Effector memory CD4-positive, alpha-beta T cell (primary cell): ENCODE measurements around the gene SLC39A11.

Experiments
- DNase-seq, 3 donors: peaks; one replicate each; pipeline ENCODE4 v3.0.0-alpha.2; 2020
- H3K27ac ChIP-seq: 2 replicates; pipeline ENCODE4 v1.7.0; 2013; ENCODE audit warnings: mild to moderate bottlenecking, low read length, moderate library complexity; ENCODE audit not compliant: insufficient read depth, poor library complexity, severe bottlenecking
- H3K27me3 ChIP-seq: replicated peaks from 2 replicates; pipeline ENCODE4 v1.7.0; 2013; ENCODE audit warnings: mild to moderate bottlenecking, low read length; ENCODE audit not compliant: insufficient read depth, control insufficient read depth, poor library complexity, severe bottlenecking
- H3K36me3 ChIP-seq: 2 replicates; pipeline ENCODE4 v1.7.0; 2013; ENCODE audit warnings: mild to moderate bottlenecking, low read length, moderate library complexity; ENCODE audit not compliant: control insufficient read depth, insufficient read depth
- H3K4me1 ChIP-seq: 2 replicates; pipeline ENCODE4 v1.7.0; 2013; ENCODE audit warnings: low read length, mild to moderate bottlenecking; ENCODE audit not compliant: control insufficient read depth, insufficient read depth, poor library complexity, severe bottlenecking
- H3K4me3 ChIP-seq: 2 replicates; pipeline ENCODE4 v1.7.0; 2013; ENCODE audit warnings: low read length, low read depth, mild to moderate bottlenecking; ENCODE audit not compliant: insufficient read depth, poor library complexity, severe bottlenecking
- H3K9me3 ChIP-seq: 2 replicates; pipeline ENCODE4 v1.7.0; 2013; ENCODE audit warnings: mild to moderate bottlenecking, low read length, moderate library complexity; ENCODE audit not compliant: control insufficient read depth

SLC39A11 gene

GRCh38 chr17:72723711-72724110 is 368.8 kb downstream of the SLC39A11 start:
- H3K4me3 ChIP-seq, result no peak overlapping the region
- peaks cover 26% of the 10 kb centered on the region for H3K4me1 ChIP-seq
- H3K27me3 ChIP-seq, result no peaks in the 10 kb centered on the region
- H3K36me3 ChIP-seq, result no peaks in the 10 kb centered on the region
- H3K27ac ChIP-seq, result no peak overlapping the region
- no peak for DNase-seq
- H3K9me3 ChIP-seq, result no peaks in the 10 kb centered on the region

DNA sequence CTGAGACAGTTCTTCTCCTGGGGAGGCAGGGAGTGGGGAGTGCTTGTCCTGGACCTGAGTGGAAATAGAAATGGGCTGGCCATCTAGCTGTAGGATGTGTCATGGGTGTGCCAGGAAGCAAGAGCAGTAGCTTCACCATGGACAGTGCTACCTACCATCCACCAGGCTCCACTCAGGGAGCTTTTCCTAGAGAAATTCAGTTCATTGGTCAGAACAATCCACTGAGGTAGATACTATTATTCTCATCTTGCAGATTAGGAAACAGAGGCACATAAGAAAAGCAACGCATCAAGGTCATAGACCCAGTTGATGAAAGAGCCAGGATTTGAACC is 372.0 kb downstream of the SLC39A11 start:
- DNase-seq, result no peak
- Histone ChIP-seq H3K27me3 (no peaks in the 10 kb centered on the region), H3K36me3 (no peaks in the 10 kb centered on the region), H3K9me3 (no peaks in the 10 kb centered on the region), H3K27ac (no peak overlapping the region), H3K4me3 (no peak overlapping the region), H3K4me1 (peaks cover 18% of the 10 kb centered on the region)

DNA sequence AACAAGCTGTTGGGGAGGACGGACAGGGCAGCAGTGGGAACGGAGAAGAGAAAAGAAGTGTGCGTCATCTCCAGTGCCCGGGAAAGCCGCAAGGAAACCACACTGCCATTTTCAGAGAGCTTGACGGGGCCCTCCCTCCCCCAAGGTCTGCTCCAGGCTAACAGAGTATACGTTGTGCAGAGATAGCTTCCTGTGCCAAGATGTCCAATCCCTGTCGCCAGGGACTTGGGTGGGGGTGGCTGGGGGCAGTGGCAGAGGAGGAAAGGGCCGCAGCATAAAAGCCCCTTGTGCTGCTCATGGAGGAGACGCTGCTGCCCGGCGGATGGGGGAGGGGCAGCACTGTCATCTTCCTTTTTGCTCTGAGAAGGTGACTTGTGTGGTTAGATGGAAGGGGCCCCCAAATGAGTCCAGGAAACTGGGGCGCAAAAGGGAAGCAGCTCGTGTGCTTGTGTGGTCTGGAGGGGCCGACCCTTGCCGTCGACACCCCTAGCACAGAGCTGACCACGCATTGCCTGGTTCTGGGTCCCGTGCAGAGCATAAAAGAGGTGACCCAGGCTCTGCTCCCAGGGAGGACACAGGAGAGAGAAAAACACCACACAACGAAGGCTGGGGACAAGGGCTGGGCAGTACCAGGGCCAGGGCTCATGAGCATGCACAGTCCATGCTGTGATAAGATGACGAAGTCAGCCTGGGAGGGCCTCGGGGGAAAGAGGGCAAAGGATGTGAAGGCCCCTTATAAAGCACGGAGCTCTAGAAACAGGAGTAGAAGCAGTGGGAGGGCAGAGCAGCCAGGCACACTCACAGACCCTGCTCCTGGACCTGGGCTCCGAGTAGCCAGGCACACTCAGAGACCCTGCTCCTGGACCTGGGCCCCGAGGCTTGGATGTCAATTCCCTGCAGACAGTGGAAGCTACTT is 372.7 kb downstream of the SLC39A11 start:
- Histone ChIP-seq H3K27me3 (no peaks in the 10 kb centered on the region), H3K27ac (no peak overlapping the region), H3K9me3 (no peaks in the 10 kb centered on the region), H3K36me3 (no peaks in the 10 kb centered on the region), H3K4me3 (peak overlapping the region; percentile 37), H3K4me1 (peaks cover 18% of the 10 kb centered on the region)
- peak in 1 of 3 donors; percentile 22 for DNase-seq

DNA sequence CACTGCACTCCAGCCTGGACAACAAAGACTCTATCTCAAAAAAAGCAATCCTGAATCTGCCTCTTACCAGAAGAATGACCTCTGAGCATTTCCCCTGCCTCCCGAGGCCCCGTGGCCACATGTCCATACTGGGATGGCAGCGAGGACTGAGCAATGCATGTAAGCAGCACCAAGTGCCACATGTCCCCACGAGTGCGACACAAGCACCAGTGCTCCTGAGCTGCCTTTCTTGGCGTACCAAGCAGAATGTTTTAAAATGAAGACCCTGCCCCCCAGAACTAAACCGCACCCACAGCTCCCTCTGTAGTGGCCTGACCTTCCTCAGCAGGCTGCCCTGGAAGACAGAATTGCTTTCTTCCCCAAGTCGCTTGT is 373.3 kb downstream of the SLC39A11 start:
- DNase-seq, result no peak
- H3K27me3 ChIP-seq, result no peaks in the 10 kb centered on the region
- H3K4me1 ChIP-seq, result peaks cover 18% of the 10 kb centered on the region
- no peaks in the 10 kb centered on the region for H3K9me3 ChIP-seq
- H3K27ac ChIP-seq, result no peak overlapping the region
- no peaks in the 10 kb centered on the region for H3K36me3 ChIP-seq
- H3K4me3 ChIP-seq, result peak overlapping the region; percentile 37

DNA sequence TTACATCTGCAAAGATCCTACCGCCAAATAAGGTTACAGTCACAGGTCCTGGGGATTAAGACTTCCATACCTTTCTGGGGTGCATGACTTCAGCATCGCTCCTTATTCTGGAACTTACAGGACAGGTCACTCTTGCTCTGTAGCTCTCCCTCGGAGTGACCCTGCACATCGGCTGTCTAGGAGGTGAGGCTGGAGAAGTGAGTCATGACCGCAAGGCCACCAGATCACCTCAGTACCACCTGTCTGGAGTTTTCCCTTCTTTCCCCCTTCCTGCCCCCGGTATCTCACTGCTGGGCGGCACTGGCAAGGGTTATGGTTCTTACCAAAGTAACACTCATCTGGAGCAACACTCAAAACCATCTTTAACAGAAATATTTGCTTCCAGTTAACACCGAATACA is 374.8 kb downstream of the SLC39A11 start:
- DNase-seq, result no peak
- Histone ChIP-seq H3K4me1 (peaks cover 18% of the 10 kb centered on the region), H3K4me3 (no peak overlapping the region), H3K36me3 (no peaks in the 10 kb centered on the region), H3K27me3 (no peaks in the 10 kb centered on the region), H3K27ac (no peak overlapping the region), H3K9me3 (no peaks in the 10 kb centered on the region)

DNA sequence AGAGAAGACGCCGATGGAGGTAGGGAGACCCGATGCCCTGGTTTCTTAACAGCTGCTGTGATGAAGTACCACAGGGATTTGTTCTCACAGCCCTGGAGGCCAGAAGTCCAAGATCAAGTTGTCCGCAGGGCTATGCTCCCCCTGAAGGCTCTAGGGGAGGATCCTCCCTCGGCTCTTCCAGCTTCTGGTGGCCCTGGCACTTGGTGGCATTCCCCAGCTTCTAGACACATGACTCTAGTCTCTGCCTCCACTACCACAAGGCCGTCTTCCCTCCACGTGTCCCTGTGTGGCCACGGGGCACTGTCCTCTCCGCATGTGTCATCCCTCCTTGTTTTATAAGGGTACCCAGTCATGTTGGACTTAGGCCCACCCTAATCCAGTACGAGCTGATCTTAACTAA is 375.2 kb downstream of the SLC39A11 start:
- Histone ChIP-seq H3K9me3 (no peaks in the 10 kb centered on the region), H3K36me3 (no peaks in the 10 kb centered on the region), H3K27ac (no peak overlapping the region), H3K4me1 (peaks cover 18% of the 10 kb centered on the region), H3K4me3 (no peak overlapping the region), H3K27me3 (no peaks in the 10 kb centered on the region)
- DNase-seq, result no peak

- Histone ChIP-seq H3K4me3 (no peak overlapping the region), H3K9me3 (peaks cover 5% of the 10 kb centered on the region), H3K27ac (no peak overlapping the region), H3K27me3 (no peaks in the 10 kb centered on the region), H3K4me1 (peaks cover 18% of the 10 kb centered on the region), H3K36me3 (no peaks in the 10 kb centered on the region)
- no peak for DNase-seq
These were observed 376.4 kb downstream of the SLC39A11 start for GRCh38 chr17:72715906-72716572.

- Histone ChIP-seq H3K9me3 (peaks cover 5% of the 10 kb centered on the region), H3K36me3 (no peaks in the 10 kb centered on the region), H3K27me3 (no peaks in the 10 kb centered on the region), H3K27ac (no peak overlapping the region), H3K4me3 (no peak overlapping the region), H3K4me1 (peaks cover 13% of the 10 kb centered on the region)
- no peak for DNase-seq
These were observed 378.0 kb downstream of the SLC39A11 start for GRCh38 chr17:72714357-72714966.

DNA sequence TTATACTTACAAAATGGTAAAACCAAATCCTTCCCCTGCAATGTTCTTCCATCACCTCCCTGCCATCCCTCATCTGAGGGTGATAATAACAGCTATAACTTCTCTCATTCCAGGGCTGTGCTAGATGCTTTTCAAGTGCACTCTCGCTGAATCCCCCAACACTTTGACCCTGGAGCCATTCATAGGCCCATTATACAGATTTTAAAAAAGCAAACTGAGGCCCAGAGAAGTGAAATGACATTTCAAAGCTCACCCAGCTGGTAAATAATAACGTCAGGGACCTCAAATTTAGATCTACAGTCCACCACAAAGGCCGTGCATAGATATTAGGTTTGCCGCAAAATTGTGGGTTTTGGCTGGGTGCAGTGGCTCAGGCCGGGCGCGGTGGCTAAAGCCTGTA is 378.8 kb downstream of the SLC39A11 start:
- H3K27ac ChIP-seq, result no peak overlapping the region
- H3K4me1 ChIP-seq, result peaks cover 10% of the 10 kb centered on the region
- no peaks in the 10 kb centered on the region for H3K27me3 ChIP-seq
- no peak for DNase-seq
- H3K4me3 ChIP-seq, result no peak overlapping the region
- no peaks in the 10 kb centered on the region for H3K36me3 ChIP-seq
- H3K9me3 ChIP-seq, result peaks cover 5% of the 10 kb centered on the region
